SK-N-MC (cell line): Measurements from ENCODE around the gene MYL6.
A peak's percentile ranks its signal among the peaks of the same experiment; 100 is the strongest.
"Not testable (repeated sequence)": the region's sequence is repeated elsewhere in the genome, so short reads cannot be mapped to it uniquely, and the experiment has no call there.

Experiments used
- DNase-seq: peaks from one replicate; pipeline ENCODE4 v3.0.0-alpha.2; 2011; ENCODE audit warnings: low read depth, low spot score
- H3K27ac ChIP-seq: fragments of 200-600 bp; sonication (generic); 2 replicates; pipeline ENCODE4 v1.5.1; 2016; ENCODE audit warnings: mixed run types
- H3K36me3 ChIP-seq: fragments of 200-600 bp; sonication (generic); 2 replicates; pipeline ENCODE4 v1.6.1; 2017; ENCODE audit warnings: antibody characterized with exemption, low read length, mixed read lengths; ENCODE audit not compliant: insufficient read depth
- H3K4me3 ChIP-seq: fragments of 200-600 bp; sonication (generic); 2 replicates; pipeline ENCODE4 v1.5.1; 2016
- H3K9ac ChIP-seq: fragments of 200-600 bp; sonication (generic); 2 replicates; pipeline ENCODE4 v1.8.0; 2017; ENCODE audit warnings: mixed run types, mixed read lengths; ENCODE audit not compliant: insufficient read length
- H3K9me3 ChIP-seq: fragments of 200-600 bp; sonication (generic); 2 replicates; pipeline ENCODE4 v1.6.1; 2017; ENCODE audit warnings: low read depth, mild to moderate bottlenecking, antibody characterized with exemption, low read length, moderate library complexity, mixed read lengths
- EZH2 ChIP-seq: fragments of 200-600 bp; sonication (generic); IDR thresholded peaks from one replicate; pipeline ENCODE4 v1.6.1; 2017; ENCODE audit warnings: antibody characterized with exemption
- FOXP2 ChIP-seq: optimal IDR thresholded peaks from 2 replicates; pipeline ENCODE3; 2011; ENCODE audit warnings: mild to moderate bottlenecking, moderate library complexity; ENCODE audit not compliant: insufficient read depth; ENCODE audit errors: extremely low read length, control extremely low read depth
- POLR2AphosphoS5 ChIP-seq: IDR thresholded peaks from 2 replicates; pipeline ENCODE4 v1.6.1; 2012; ENCODE audit warnings: mild to moderate bottlenecking, low read depth, low read length, borderline replicate concordance

MYL6 gene

GRCh38 chr12:56153678-56154065 lies 4.5 kb upstream of the MYL6 start:
- Histone ChIP-seq H3K27ac (no peak overlapping the region), H3K36me3 (peaks cover 8% of the 10 kb centered on the region), H3K4me3 (peak overlapping the region; percentile 81), H3K9ac (peak overlapping the region; percentile 84), H3K9me3 (no peaks in the 10 kb centered on the region)
- no peak for TF ChIP-seq EZH2
- no peak for TF ChIP-seq FOXP2
- no peak for TF ChIP-seq POLR2AphosphoS5
- DNase-seq = no peak

GRCh38 chr12:56154246-56154771 lies 3.9 kb upstream of the MYL6 start:
- Histone ChIP-seq H3K27ac (0 out of 2 replicates have a peak overlapping the region, but pooled peaks have one; percentile 27), H3K4me3 (no peak overlapping the region), H3K9ac (no peak overlapping the region), H3K36me3 (peaks cover 9% of the 10 kb centered on the region), H3K9me3 (no peaks in the 10 kb centered on the region)
- no peak for DNase-seq
- TF ChIP-seq FOXP2 (no peak), POLR2AphosphoS5 (no peak), EZH2 (no peak)

DNA sequence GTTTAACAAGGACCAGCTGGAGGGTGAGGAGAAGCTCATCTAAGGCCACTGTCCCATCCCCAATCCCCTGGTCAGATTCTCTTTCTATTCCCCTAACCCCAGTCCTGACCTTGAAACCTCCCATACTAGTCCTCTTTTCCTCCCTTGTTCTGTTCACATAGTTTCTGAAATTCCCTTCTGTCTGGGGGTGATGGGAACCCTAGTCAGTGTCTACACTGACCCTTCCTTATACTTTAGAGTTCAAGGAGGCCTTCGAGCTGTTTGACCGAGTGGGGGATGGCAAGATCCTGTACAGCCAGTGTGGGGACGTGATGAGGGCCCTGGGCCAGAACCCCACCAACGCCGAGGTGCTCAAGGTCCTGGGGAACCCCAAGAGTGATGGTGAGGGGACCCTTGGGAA lies 3.3 kb upstream of the MYL6 start:
- TF ChIP-seq POLR2AphosphoS5 (no peak), FOXP2 (no peak), EZH2 (no peak)
- DNase-seq = no peak
- Histone ChIP-seq H3K9me3 (no peaks in the 10 kb centered on the region), H3K9ac (no peak overlapping the region), H3K27ac (0 out of 2 replicates have a peak overlapping the region, but pooled peaks have one; percentile 27), H3K4me3 (no peak overlapping the region), H3K36me3 (peaks cover 14% of the 10 kb centered on the region)

- Histone ChIP-seq H3K4me3 (no peak overlapping the region), H3K9me3 (no peaks in the 10 kb centered on the region), H3K9ac (no peak overlapping the region), H3K36me3 (peaks cover 20% of the 10 kb centered on the region), H3K27ac (0 out of 2 replicates have a peak overlapping the region, but pooled peaks have one; percentile 27)
- no peak for TF ChIP-seq EZH2
- TF ChIP-seq POLR2AphosphoS5 = no peak
- no peak for TF ChIP-seq FOXP2
- DNase-seq = no peak
These were observed 2.8 kb upstream of the MYL6 start for GRCh38 chr12:56155256-56155845.

- not testable (repeated sequence) for H3K9me3 ChIP-seq, H3K9ac ChIP-seq, DNase-seq
- Histone ChIP-seq H3K36me3 (peaks cover 33% of the 10 kb centered on the region), H3K4me3 (peak overlapping the region; percentile 89; the same call in 1 of the 2 replicates), H3K27ac (peak overlapping the region; percentile 89)
These were observed 1.5 kb upstream of the MYL6 start for GRCh38 chr12:56156464-56157200.

DNA sequence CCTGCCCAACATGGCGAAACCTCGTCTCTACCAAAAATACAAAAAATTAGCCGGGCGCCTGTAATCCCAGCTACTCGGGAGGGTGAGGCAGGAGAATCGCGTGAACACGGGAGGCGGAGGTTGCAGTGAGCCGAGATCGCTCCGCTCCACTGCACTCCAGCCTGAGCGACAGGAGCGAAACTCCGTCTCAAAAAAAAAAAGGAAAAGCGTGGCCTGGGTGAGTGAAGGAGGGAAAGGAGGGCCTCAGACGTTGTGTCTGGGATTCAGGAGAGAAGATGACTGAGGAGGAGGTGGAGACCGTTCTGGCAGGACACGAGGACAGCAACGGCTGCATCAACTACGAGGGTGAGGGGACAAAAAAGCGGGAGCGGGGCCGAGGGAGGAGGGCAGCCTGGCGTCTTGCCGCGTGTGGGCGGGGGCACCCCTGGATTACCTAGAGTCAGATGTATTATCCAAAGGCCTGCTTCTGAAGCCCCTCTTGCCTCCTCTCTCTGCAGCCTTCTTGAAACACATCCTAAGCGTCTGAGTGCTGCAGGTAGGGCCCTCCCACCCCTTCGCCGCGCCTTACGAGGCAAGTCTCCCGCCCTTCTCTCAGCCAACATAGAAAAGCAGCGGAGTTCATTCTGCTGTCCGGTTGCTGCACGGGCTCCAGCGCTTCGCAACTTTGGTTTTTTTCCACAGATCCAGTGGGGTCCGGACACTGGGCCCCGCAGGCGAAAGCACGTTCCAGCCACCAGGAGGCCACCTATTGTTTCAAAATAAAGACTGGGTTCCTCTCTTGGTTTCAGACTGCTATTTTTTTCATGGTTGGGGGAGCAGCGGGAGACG lies 744 bp upstream of the MYL6 start:
- DNase-seq = peak; percentile 34
- peak overlapping the region; percentile 89 for H3K27ac ChIP-seq
- peak overlapping the region; percentile 89 for H3K4me3 ChIP-seq
- TF ChIP-seq FOXP2 (no peak), EZH2 (no peak), POLR2AphosphoS5 (peak; percentile 61)
- peaks cover 38% of the 10 kb centered on the region for H3K36me3 ChIP-seq
- no peaks in the 10 kb centered on the region for H3K9me3 ChIP-seq
- H3K9ac ChIP-seq = peak overlapping the region; percentile 91

GRCh38 chr12:56158926-56159461 lies 835 bp downstream of the MYL6 start:
- peak overlapping the region; percentile 80 for H3K4me3 ChIP-seq
- H3K9ac ChIP-seq = peak overlapping the region; percentile 90
- peak overlapping the region; percentile 75 for H3K27ac ChIP-seq
- peak; percentile 8; the same call in 1 of the 2 replicates for TF ChIP-seq POLR2AphosphoS5
- no peak for TF ChIP-seq EZH2
- TF ChIP-seq FOXP2 = no peak
- H3K36me3 ChIP-seq = peaks cover 54% of the 10 kb centered on the region
- no peaks in the 10 kb centered on the region for H3K9me3 ChIP-seq
- DNase-seq = no peak

- Histone ChIP-seq H3K9me3 (no peaks in the 10 kb centered on the region), H3K9ac (peak overlapping the region; percentile 90), H3K4me3 (peak overlapping the region; percentile 80), H3K27ac (peak overlapping the region; percentile 75; the same call in 1 of the 2 replicates), H3K36me3 (peaks cover 61% of the 10 kb centered on the region)
- TF ChIP-seq POLR2AphosphoS5 = no peak
- no peak for TF ChIP-seq FOXP2
- TF ChIP-seq EZH2 = no peak
- no peak for DNase-seq
These were observed 1.5 kb downstream of the MYL6 start for GRCh38 chr12:56159482-56160192.
